ENCODE results near the gene TMPRSS11E. TPM values are rescaled to one million over a fixed set of nuclear protein-coding genes. Genes with fewer than 3 reads are reported as not detected.

Gene TMPRSS11E
- total RNA-seq, 1 donor from 2014 or later = not detected

- Histone ChIP-seq H3K36me3 (no peaks in the 10 kb centered on the region), H3K9me3 (replicated peaks) (no peaks in the 10 kb centered on the region), H3K27me3 (ENCODE audit: low read depth) (no peaks in the 10 kb centered on the region), H3K27ac (replicated peaks) (no peak overlapping the region), H3K4me3 (no peak overlapping the region), H3K4me1 (no peaks in the 10 kb centered on the region)
- TF ChIP-seq CTCF (IDR thresholded peaks at IDR 0.05; ENCODE audit: borderline replicate concordance) = no peak
- no peak for DNase-seq
- intact Hi-C loops (cut with micrococcal nuclease) = no loop called here
Measured at GRCh38 chr4:68451246-68452211, 4.3 kb downstream of the TMPRSS11E start.

GRCh38 chr4:68460085-68460484 lies 12.8 kb downstream of the TMPRSS11E start:
- no peak for TF ChIP-seq CTCF (IDR thresholded peaks at IDR 0.05; ENCODE audit: borderline replicate concordance)
- H3K36me3 ChIP-seq = no peaks in the 10 kb centered on the region
- no peak overlapping the region for H3K4me3 ChIP-seq
- H3K9me3 ChIP-seq (replicated peaks) = no peaks in the 10 kb centered on the region
- no peaks in the 10 kb centered on the region for H3K4me1 ChIP-seq
- H3K27me3 ChIP-seq (ENCODE audit: low read depth) = no peaks in the 10 kb centered on the region
- no peak for DNase-seq
- H3K27ac ChIP-seq (replicated peaks) = no peak overlapping the region
- intact Hi-C loops (cut with micrococcal nuclease) = no loop called here

- no peak overlapping the region for H3K4me3 ChIP-seq
- no peak overlapping the region for H3K27ac ChIP-seq (replicated peaks)
- no peak for DNase-seq
- no peaks in the 10 kb centered on the region for H3K4me1 ChIP-seq
- H3K36me3 ChIP-seq = no peaks in the 10 kb centered on the region
- intact Hi-C loops (cut with micrococcal nuclease) = no loop called here
- no peaks in the 10 kb centered on the region for H3K9me3 ChIP-seq (replicated peaks)
- TF ChIP-seq CTCF (IDR thresholded peaks at IDR 0.05; ENCODE audit: borderline replicate concordance) = no peak
- H3K27me3 ChIP-seq (ENCODE audit: low read depth) = no peaks in the 10 kb centered on the region
Measured at GRCh38 chr4:68461790-68462189, 14.5 kb downstream of the TMPRSS11E start.

- Histone ChIP-seq H3K27ac (replicated peaks) (no peak overlapping the region), H3K9me3 (replicated peaks) (no peaks in the 10 kb centered on the region), H3K36me3 (no peaks in the 10 kb centered on the region), H3K4me1 (no peaks in the 10 kb centered on the region), H3K4me3 (no peak overlapping the region), H3K27me3 (ENCODE audit: low read depth) (no peaks in the 10 kb centered on the region)
- TF ChIP-seq CTCF (IDR thresholded peaks at IDR 0.05; ENCODE audit: borderline replicate concordance) = no peak
- no peak for DNase-seq
- intact Hi-C loops (cut with micrococcal nuclease) = no loop called here
Measured at GRCh38 chr4:68462691-68463090, 15.4 kb downstream of the TMPRSS11E start.

DNA sequence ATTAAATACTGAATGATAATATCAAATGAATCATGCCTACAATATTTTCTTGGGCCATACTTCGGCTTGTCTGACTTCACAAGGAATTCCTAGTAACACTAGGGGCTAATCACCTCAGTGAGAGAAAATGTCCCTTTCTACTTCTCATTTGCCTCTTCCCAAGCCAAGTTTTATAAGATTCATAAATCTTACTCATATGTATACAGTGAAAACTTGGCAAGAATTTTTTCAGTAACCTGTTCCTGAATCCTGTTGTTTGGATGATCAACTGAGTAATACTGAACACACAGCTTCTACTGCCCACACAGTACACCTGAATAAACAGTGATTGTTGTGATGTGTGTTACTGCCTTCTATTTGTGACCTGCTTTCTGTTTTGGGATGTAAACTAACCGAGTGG lies 16.5 kb downstream of the TMPRSS11E start:
- intact Hi-C loops (cut with micrococcal nuclease) = no loop called here
- DNase-seq = no peak
- Histone ChIP-seq H3K36me3 (no peaks in the 10 kb centered on the region), H3K4me3 (no peak overlapping the region), H3K4me1 (no peaks in the 10 kb centered on the region), H3K27ac (replicated peaks) (no peak overlapping the region), H3K27me3 (ENCODE audit: low read depth) (no peaks in the 10 kb centered on the region), H3K9me3 (replicated peaks) (no peaks in the 10 kb centered on the region)
- no peak for TF ChIP-seq CTCF (IDR thresholded peaks at IDR 0.05; ENCODE audit: borderline replicate concordance)
